Measurements from ENCODE around the gene SEZ6L2. TPM values are rescaled to one million over a fixed set of nuclear protein-coding genes. Genes with fewer than 3 reads are reported as not detected.
A peak's percentile ranks its signal among the peaks of the same experiment; 100 is the strongest.

The SEZ6L2 gene
- total and polyA plus RNA-seq, 2 of the 13 experiments (the other 11 are each of a cell fraction or from before 2014, with no cell fraction given): 14.9 to 16.9 TPM

GRCh38 chr16:29821643-29822115, 77.7 kb downstream of the SEZ6L2 start (continued):
- TF ChIP-seq ZKSCAN8 (CRISPR knock-in tag; IDR thresholded peaks at IDR 0.05; ENCODE audit: borderline replicate concordance): no peak
- peak; percentile 44; the same call in 1 of the 2 replicates for TF ChIP-seq ZFY (CRISPR knock-in tag; IDR thresholded peaks at IDR 0.05)
- TF ChIP-seq IKZF5 (CRISPR knock-in tag; IDR thresholded peaks at IDR 0.05): peak; percentile 17; the same call in 1 of the 2 replicates
- TF ChIP-seq KLF15 (CRISPR knock-in tag; IDR thresholded peaks at IDR 0.05; ENCODE audit: borderline replicate concordance): no peak
- 0 out of 2 replicates have a peak, but pooled peaks have one; percentile 31 for TF ChIP-seq ZNF768 (CRISPR knock-in tag; IDR thresholded peaks at IDR 0.05)
- no peak for TF ChIP-seq ZNF33B (CRISPR knock-in tag; IDR thresholded peaks at IDR 0.05)
- no peak for TF ChIP-seq DBP (CRISPR knock-in tag; IDR thresholded peaks at IDR 0.05; ENCODE audit: not compliant biosample characterization)
- TF ChIP-seq PAF1 (CRISPR knock-in tag; IDR thresholded peaks at IDR 0.05): no peak
- TF ChIP-seq FOXO1 (CRISPR knock-in tag; IDR thresholded peaks at IDR 0.05): no peak
- TF ChIP-seq ZNF136 (CRISPR knock-in tag; IDR thresholded peaks at IDR 0.05; ENCODE audit: low read depth): no peak
- peak; percentile 93 for TF ChIP-seq SSRP1 (CRISPR knock-in tag; IDR thresholded peaks at IDR 0.05)
- no peak for TF ChIP-seq CREM (IDR thresholded peaks at IDR 0.05)
- no peak for TF ChIP-seq CREM (CRISPR knock-in tag; IDR thresholded peaks at IDR 0.05)
- no peak for TF ChIP-seq ZNF260 (CRISPR knock-in tag; IDR thresholded peaks at IDR 0.05; ENCODE audit: borderline replicate concordance, low read depth)
- peak; percentile 65 for TF ChIP-seq FOSL2 (CRISPR knock-in tag; IDR thresholded peaks at IDR 0.05)
- TF ChIP-seq, protein P1, sequence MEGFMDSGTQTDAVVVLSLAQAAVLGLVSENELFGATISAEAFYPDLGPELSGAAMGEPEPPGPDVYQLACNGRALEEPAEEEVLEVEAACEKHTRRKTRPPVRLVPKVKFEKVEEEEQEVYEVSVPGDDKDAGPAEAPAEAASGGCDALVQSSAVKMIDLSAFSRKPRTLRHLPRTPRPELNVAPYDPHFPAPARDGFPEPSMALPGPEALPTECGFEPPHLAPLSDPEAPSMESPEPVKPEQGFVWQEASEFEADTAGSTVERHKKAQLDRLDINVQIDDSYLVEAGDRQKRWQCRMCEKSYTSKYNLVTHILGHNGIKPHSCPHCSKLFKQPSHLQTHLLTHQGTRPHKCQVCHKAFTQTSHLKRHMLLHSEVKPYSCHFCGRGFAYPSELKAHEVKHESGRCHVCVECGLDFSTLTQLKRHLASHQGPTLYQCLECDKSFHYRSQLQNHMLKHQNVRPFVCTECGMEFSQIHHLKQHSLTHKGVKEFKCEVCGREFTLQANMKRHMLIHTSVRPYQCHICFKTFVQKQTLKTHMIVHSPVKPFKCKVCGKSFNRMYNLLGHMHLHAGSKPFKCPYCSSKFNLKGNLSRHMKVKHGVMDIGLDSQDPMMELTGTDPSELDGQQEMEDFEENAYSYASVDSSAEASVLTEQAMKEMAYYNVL (CRISPR knock-in tag; IDR thresholded peaks at IDR 0.05; ENCODE audit: borderline replicate concordance): no peak
- no peak for TF ChIP-seq POLR2AphosphoS2 (IDR thresholded peaks at IDR 0.05; ENCODE audit: low read depth, low read length)
- TF ChIP-seq, protein P2, sequence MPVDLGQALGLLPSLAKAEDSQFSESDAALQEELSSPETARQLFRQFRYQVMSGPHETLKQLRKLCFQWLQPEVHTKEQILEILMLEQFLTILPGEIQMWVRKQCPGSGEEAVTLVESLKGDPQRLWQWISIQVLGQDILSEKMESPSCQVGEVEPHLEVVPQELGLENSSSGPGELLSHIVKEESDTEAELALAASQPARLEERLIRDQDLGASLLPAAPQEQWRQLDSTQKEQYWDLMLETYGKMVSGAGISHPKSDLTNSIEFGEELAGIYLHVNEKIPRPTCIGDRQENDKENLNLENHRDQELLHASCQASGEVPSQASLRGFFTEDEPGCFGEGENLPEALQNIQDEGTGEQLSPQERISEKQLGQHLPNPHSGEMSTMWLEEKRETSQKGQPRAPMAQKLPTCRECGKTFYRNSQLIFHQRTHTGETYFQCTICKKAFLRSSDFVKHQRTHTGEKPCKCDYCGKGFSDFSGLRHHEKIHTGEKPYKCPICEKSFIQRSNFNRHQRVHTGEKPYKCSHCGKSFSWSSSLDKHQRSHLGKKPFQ (CRISPR knock-in tag; IDR thresholded peaks at IDR 0.05; ENCODE audit: insufficient replicate concordance): no peak
- TF ChIP-seq SPEN (CRISPR knock-in tag; IDR thresholded peaks at IDR 0.05; ENCODE audit: low read depth): 0 out of 2 replicates have a peak, but pooled peaks have one; percentile 35
- TF ChIP-seq POLR2G (IDR thresholded peaks at IDR 0.05; ENCODE audit: low read depth, low read length): peak; percentile 23; the same call in 1 of the 2 replicates
- TF ChIP-seq, protein P3, sequence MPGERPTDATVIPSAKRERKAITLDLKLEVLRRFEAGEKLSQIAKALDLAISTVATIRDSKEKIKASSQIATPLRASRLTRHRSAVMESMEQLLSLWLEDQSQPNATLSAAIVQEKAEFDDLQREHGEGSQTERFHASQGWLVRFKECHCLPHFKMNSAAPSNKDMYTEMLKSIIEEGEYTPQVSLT (CRISPR knock-in tag; IDR thresholded peaks at IDR 0.05; ENCODE audit: borderline replicate concordance, low read depth): no peak
- TF ChIP-seq NFYC (CRISPR knock-in tag; IDR thresholded peaks at IDR 0.05): no peak
- TF ChIP-seq, protein P4, sequence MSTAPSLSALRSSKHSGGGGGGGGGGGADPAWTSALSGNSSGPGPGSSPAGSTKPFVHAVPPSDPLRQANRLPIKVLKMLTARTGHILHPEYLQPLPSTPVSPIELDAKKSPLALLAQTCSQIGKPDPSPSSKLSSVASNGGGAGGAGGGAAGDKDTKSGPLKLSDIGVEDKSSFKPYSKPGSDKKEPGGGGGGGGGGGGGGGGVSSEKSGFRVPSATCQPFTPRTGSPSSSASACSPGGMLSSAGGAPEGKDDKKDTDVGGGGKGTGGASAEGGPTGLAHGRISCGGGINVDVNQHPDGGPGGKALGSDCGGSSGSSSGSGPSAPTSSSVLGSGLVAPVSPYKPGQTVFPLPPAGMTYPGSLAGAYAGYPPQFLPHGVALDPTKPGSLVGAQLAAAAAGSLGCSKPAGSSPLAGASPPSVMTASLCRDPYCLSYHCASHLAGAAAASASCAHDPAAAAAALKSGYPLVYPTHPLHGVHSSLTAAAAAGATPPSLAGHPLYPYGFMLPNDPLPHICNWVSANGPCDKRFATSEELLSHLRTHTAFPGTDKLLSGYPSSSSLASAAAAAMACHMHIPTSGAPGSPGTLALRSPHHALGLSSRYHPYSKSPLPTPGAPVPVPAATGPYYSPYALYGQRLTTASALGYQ (CRISPR knock-in tag; IDR thresholded peaks at IDR 0.05): no peak

All from HepG2 (cell line).